T-helper 17 cell (primary cell): ENCODE data around the gene TRIM52. TPM values are rescaled to one million over a fixed set of nuclear protein-coding genes. Genes with fewer than 3 reads are reported as not detected.
"Not testable (repeated sequence)": the region's sequence is repeated elsewhere in the genome, so short reads cannot be mapped to it uniquely, and the experiment has no call there.

Experiments used
- ATAC-seq: fragments of 150-1000 bp; cut with Tn5 transposase; 2 replicates; pipeline ENCODE4 v1.10.0; 2021; ENCODE audit warnings: mild to moderate bottlenecking, moderate library complexity
- DNase-seq, 3 donors: peaks; one replicate each; pipeline versions ENCODE4 v3.0.0 to v3.0.0-alpha.2; 2020 to 2021
- H3K9me3 ChIP-seq: one replicate; pipeline ENCODE4 v1.7.0; 2013; ENCODE audit warnings: low read length, mild to moderate bottlenecking; ENCODE audit not compliant: control insufficient read depth, poor library complexity, severe bottlenecking
- H3K27ac Mint-ChIP-seq: one replicate; pipeline ENCODE4 v1.8.0; 2022; ENCODE audit warnings: mild to moderate bottlenecking, moderate library complexity, mixed read lengths
- H3K27me3 Mint-ChIP-seq: one replicate; pipeline ENCODE4 v1.8.0; 2022; ENCODE audit warnings: mixed read lengths
- H3K36me3 Mint-ChIP-seq: one replicate; pipeline ENCODE4 v1.8.0; 2022; ENCODE audit warnings: low read depth, mixed read lengths
- H3K4me1 Mint-ChIP-seq: one replicate; pipeline ENCODE4 v1.8.0; 2022; ENCODE audit warnings: mild to moderate bottlenecking, mixed read lengths
- H3K4me3 Mint-ChIP-seq: one replicate; pipeline ENCODE4 v1.8.0; 2022; ENCODE audit warnings: mild to moderate bottlenecking, moderate library complexity, mixed read lengths
- total RNA-seq, 4 donors: library from RNA in 2 of 4; stranded (reverse) in 2 of 4; gene quantifications; one replicate each; pipeline ENCODE4 v1.2.3 and lab custom pipeline; 2022 to 2026

Gene TRIM52
- total RNA-seq, 2 donors from 2014 or later, result 32.2 to 34.6 TPM

DNA sequence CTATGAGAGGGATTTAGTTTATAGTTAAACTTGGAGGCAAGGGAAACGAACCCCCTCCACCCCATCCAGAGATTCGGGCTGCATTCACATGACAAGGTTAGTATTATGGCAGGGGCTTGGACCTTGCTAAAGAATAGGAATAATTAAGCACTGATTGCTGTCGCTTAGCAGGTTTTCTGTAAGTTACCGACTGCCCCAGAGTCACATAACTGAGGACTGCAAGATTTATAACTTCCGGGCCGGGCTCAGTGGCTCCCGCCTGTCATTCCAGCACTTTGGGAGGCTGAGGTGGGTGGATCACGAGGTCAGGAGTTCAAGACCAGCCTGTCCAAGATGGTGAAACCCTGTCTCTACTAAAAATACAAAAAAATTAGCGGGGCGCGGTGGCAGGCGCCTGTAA is 7.0 kb upstream of the TRIM52 start:
- not testable (repeated sequence) for H3K27me3 Mint-ChIP-seq, DNase-seq, H3K4me1 Mint-ChIP-seq, H3K27ac Mint-ChIP-seq, ATAC-seq, H3K9me3 ChIP-seq, H3K4me3 Mint-ChIP-seq, H3K36me3 Mint-ChIP-seq

DNA sequence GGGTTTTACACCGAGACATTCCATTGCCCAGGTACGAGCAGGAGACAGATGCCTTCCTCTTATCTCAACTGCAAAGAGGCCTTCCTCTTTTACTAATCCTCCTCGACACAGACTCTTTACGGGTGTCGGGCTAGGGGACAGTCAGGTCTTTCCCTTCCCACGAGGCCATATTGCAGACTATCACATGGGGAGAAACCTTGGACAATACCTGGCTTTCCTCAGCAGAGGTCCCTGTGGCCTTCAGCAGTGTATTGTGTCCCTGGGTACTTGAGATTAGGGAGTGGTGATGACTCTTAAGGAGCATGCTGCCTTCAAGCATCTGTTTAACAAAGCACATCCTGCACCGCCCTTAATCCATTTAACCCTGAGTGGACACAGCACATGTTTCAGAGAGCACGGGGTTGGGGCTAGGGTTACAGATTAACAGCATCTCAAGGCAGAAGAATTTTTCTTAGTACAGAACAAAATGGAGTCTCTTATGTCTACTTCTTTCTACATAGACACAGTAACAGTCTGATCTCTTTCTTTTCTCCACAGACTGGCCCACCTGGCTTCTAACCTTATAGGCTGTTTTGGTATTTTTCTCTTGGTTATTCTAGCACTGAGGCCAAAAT is 6.5 kb upstream of the TRIM52 start:
- H3K27me3 Mint-ChIP-seq, ATAC-seq, H3K4me1 Mint-ChIP-seq, H3K4me3 Mint-ChIP-seq, H3K27ac Mint-ChIP-seq, H3K36me3 Mint-ChIP-seq, H3K9me3 ChIP-seq, DNase-seq: not testable (repeated sequence)

- Mint-ChIP-seq H3K27me3 (no peaks in the 10 kb centered on the region), H3K27ac (no peak overlapping the region), H3K4me1 (peaks cover 11% of the 10 kb centered on the region), H3K4me3 (no peak overlapping the region), H3K36me3 (peaks cover 5% of the 10 kb centered on the region)
- ATAC-seq (no peak), DNase-seq (no peak)
- no peaks in the 10 kb centered on the region for H3K9me3 ChIP-seq
Observed at GRCh38 chr5:181265092-181265671, 4.2 kb upstream of the TRIM52 start.

GRCh38 chr5:181263633-181264032 is 2.7 kb upstream of the TRIM52 start:
- H3K9me3 ChIP-seq, result no peaks in the 10 kb centered on the region
- Mint-ChIP-seq H3K27ac (no peak overlapping the region), H3K4me3 (no peak overlapping the region), H3K4me1 (peaks cover 25% of the 10 kb centered on the region), H3K36me3 (peaks cover 5% of the 10 kb centered on the region), H3K27me3 (no peaks in the 10 kb centered on the region)
- DNase-seq, result no peak
- ATAC-seq, result no peak

- peak; percentile 68 for ATAC-seq
- H3K4me3 Mint-ChIP-seq, result peak overlapping the region; percentile 99
- H3K27me3 Mint-ChIP-seq, result no peaks in the 10 kb centered on the region
- H3K9me3 ChIP-seq, result no peaks in the 10 kb centered on the region
- H3K27ac Mint-ChIP-seq, result peak overlapping the region; percentile 100
- peak; percentile 53 to 74 (median 69) for DNase-seq
- H3K4me1 Mint-ChIP-seq, result peaks cover 41% of the 10 kb centered on the region
- H3K36me3 Mint-ChIP-seq, result peaks cover 5% of the 10 kb centered on the region
Observed at GRCh38 chr5:181261320-181262049, 542 bp upstream of the TRIM52 start.

DNA sequence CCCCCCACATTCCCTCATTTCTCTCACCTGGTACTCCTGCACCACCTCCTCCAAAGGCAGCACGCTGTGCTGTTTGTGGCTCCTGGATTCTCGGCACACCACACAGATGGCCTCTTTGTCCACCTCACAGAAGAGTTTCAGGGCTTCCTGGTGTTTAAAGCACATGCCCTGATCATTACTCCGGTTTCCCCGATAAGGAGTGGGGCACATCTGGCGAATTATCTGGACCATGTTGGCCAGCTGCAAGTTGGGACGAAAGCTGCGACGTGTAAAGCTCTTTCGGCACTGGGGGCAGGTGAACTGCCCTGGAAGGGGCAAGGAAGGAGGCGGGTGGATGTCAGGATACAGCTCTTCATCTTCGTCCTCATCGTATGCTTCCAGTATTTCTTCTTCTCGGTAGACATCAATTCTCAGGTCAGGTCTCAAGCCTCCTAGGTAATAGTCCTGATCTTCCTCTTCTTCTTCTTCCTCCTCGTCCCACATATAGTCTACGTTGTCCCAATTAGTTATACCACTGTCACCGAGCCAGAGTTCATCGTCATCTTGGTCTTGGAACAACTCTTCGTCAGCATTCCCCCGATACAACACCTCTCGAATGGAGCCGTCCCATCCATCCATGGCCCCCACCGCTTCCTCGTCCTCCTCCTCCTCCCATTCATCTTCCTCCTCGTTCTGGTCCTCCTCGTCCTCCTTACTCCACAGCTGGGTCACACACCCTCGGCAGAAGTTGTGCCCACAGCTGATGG is 796 bp downstream of the TRIM52 start:
- Mint-ChIP-seq H3K4me1 (peaks cover 50% of the 10 kb centered on the region), H3K27me3 (no peaks in the 10 kb centered on the region), H3K36me3 (peaks cover 5% of the 10 kb centered on the region), H3K4me3 (peak overlapping the region; percentile 99), H3K27ac (peak overlapping the region; percentile 100)
- DNase-seq (no peak), ATAC-seq (no peak)
- no peaks in the 10 kb centered on the region for H3K9me3 ChIP-seq

DNA sequence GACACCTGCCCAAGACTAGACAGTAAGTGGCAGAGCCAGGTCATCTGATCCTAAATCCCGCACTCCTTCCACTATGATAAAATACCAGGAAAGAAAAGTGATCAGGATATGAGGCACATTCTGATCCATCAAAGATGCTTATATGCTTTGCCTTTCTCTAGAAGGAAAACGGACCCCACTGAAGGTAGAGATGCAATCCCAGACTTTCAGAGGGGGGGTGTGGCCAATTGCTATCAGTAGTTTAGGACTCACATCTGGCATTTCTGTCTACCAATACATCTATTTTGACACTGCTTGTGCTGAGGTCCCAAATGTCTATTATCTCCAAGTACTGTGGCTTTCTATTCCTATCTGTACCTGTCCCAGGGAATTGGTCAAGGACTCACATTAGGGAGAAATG is 1.7 kb downstream of the TRIM52 start:
- Mint-ChIP-seq H3K36me3 (peaks cover 5% of the 10 kb centered on the region), H3K4me3 (peak overlapping the region; percentile 99), H3K4me1 (peaks cover 55% of the 10 kb centered on the region), H3K27ac (peak overlapping the region; percentile 100), H3K27me3 (no peaks in the 10 kb centered on the region)
- no peaks in the 10 kb centered on the region for H3K9me3 ChIP-seq
- ATAC-seq (no peak), DNase-seq (no peak)

DNA sequence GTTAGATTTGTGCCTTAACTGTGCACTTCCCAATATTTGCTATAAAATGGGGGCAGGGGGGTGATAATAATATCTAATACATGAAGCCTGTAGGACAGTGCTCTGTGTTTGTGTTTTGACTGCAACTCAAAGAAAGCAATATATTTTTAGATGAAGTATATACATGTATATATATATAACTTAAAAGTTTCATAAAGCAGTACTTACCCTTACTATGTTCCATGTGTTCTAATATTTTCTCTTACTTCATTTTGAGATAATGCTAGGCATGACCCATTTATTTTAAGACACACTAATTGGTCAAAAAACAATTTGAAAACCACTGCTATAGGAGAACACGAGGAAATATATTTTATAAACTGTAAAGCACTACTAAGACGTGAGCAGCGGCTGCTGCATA is 2.4 kb downstream of the TRIM52 start:
- Mint-ChIP-seq H3K27ac (peak overlapping the region; percentile 100), H3K4me1 (peaks cover 52% of the 10 kb centered on the region), H3K27me3 (no peaks in the 10 kb centered on the region), H3K36me3 (peaks cover 3% of the 10 kb centered on the region), H3K4me3 (peak overlapping the region; percentile 99)
- no peak for ATAC-seq
- no peak for DNase-seq
- H3K9me3 ChIP-seq, result no peaks in the 10 kb centered on the region

GRCh38 chr5:181255836-181256578 is 4.9 kb downstream of the TRIM52 start:
- Mint-ChIP-seq H3K27me3 (no peaks in the 10 kb centered on the region), H3K36me3 (peaks cover 5% of the 10 kb centered on the region), H3K4me3 (no peak overlapping the region), H3K4me1 (peaks cover 60% of the 10 kb centered on the region), H3K27ac (peak overlapping the region; percentile 66)
- ATAC-seq, result no peak
- no peaks in the 10 kb centered on the region for H3K9me3 ChIP-seq
- no peak for DNase-seq

DNA sequence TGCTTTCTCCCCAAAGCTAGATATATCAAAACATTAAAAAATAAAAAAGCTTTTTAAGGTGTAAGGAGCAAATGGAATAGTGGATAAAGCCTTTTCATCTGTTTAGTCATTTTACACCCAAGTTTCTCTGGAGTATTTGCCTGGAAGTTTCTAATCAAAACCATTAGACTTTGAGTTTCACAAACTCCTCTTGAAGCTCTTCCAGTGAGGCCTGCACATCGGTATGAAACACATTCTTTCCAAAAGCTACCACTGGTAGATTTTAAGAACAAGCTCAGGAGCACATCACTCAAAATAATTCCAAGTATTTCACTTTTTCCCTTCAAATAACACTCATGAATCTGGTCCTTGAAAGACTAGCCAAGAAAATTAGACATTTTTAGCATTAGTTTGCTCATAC is 5.7 kb downstream of the TRIM52 start:
- H3K9me3 ChIP-seq, result no peaks in the 10 kb centered on the region
- H3K27me3 Mint-ChIP-seq, result no peaks in the 10 kb centered on the region
- H3K4me1 Mint-ChIP-seq, result peaks cover 56% of the 10 kb centered on the region
- H3K4me3 Mint-ChIP-seq, result no peak overlapping the region
- DNase-seq (no peak), ATAC-seq (no peak)
- peaks cover 3% of the 10 kb centered on the region for H3K36me3 Mint-ChIP-seq
- peak overlapping the region; percentile 66 for H3K27ac Mint-ChIP-seq

GRCh38 chr5:181248277-181248676 is 12.7 kb downstream of the TRIM52 start:
- ATAC-seq (no peak), DNase-seq (no peak)
- peaks cover 52% of the 10 kb centered on the region for H3K4me1 Mint-ChIP-seq
- peak overlapping the region; percentile 97 for H3K27ac Mint-ChIP-seq
- peaks cover 7% of the 10 kb centered on the region for H3K36me3 Mint-ChIP-seq
- H3K9me3 ChIP-seq, result no peaks in the 10 kb centered on the region
- H3K4me3 Mint-ChIP-seq, result peak overlapping the region; percentile 96
- no peaks in the 10 kb centered on the region for H3K27me3 Mint-ChIP-seq

- ATAC-seq (peak; percentile 25), DNase-seq (peak; percentile 26 to 70 (median 69))
- Mint-ChIP-seq H3K4me1 (peaks cover 63% of the 10 kb centered on the region), H3K27ac (peak overlapping the region; percentile 97), H3K27me3 (no peaks in the 10 kb centered on the region), H3K36me3 (peaks cover 5% of the 10 kb centered on the region), H3K4me3 (peak overlapping the region; percentile 96)
- no peaks in the 10 kb centered on the region for H3K9me3 ChIP-seq
Observed at GRCh38 chr5:181246276-181247049, 14.5 kb downstream of the TRIM52 start.
